HG03354 (cell line): ENCODE results near the gene PIGN.
"Not testable (repeated sequence)": the region's sequence is repeated elsewhere in the genome, so short reads cannot be mapped to it uniquely, and the experiment has no call there.

Source experiments
- ATAC-seq: cut with Tn5 transposase; IDR thresholded peaks from one replicate; pipeline ENCODE4 v1.9.1; 2021; ENCODE audit warnings: mild to moderate bottlenecking; ENCODE audit not compliant: unreplicated experiment, poor library complexity, severe bottlenecking

PIGN gene

DNA sequence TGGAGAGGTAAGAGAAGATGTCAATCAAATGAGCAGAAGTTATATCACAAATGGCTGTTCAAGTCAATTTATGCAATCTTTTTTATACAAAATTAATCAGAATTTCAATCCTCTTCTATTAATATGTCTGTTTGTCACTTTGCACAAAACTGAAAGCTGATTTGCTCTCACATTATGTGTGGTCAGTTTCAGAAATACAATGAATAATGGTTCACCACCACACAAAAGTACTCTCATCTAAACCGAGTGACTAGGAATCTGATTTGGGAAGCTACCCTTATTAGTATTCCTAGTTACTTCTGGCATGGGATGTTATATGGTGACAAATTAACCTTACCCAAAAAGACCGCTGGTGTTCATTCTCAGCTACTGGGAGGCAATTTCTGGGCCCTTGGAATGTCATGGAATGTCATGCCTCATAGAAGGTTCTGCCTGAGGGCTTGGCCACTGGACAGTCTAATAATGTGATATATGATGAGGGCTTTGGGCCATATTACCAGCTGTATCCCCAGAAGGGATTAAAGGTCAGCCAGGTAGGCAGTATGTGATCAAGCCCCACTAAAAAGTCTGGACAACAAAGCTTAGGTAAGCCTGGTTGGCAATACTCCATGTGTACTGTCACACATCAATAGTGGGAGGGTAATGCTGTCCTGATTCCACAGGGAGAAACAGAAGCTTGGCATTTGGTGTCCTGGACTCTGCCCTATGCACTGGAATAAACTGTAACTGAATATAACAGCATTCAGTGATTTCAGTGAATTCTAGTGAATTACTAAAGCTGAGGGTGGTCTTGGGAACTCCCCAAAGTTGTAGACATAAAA lies 113.2 kb downstream of the PIGN start:
- ATAC-seq: no peak

DNA sequence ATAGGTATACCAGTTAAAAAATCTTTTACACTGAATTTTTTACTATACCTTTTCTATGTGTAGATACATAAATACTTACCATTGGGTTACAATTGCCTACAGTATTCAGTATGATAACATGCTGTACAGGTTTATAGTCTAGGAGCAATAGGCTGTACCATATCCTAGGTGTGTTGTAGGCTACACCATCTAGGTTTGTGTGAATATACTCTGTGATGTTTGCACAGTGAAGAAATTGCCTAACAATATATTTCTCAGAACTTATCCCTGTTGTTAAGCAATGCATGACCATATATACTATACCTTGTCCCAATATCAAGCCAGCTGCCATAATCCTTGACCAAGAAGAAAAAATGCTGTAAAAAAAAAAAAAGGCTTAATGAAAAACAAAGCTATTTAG lies 114.5 kb downstream of the PIGN start:
- ATAC-seq: no peak

DNA sequence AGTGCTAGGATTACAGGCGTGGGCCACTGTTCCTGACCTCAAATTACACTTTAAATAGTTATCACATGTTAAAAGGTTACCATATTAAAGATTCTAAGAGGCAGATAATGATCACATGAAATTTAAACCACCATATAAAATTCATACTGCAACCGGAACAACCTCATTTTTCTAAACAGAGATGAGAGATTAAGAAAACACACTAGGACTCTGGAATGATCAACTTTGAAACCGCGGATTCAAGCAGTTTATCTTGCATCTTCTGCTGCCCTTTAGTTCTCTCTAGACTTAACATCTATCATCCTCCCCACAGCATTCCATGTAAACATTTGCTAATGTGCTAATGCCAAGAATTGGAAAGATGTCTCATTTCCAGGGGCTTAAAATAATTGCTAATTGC lies 115.8 kb downstream of the PIGN start:
- ATAC-seq: no peak

DNA sequence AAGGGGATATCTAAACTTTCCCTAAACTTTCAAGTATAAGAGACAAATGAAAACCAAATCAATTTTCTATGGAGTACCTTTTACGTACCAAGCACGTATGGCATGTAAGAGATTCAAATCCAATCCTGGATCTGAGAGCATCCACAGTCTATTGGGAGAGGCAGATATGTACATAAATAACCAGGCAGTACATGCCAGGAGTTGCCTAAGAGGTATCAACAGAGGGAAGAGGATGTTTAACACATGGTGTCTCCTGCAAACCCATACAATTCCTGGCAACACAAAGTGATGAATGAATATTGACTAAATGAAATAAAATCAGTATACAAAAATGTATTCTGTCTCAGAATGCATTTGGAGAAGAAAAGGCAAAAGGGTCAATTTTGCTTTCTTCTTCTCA lies 116.6 kb downstream of the PIGN start:
- ATAC-seq: no peak

DNA sequence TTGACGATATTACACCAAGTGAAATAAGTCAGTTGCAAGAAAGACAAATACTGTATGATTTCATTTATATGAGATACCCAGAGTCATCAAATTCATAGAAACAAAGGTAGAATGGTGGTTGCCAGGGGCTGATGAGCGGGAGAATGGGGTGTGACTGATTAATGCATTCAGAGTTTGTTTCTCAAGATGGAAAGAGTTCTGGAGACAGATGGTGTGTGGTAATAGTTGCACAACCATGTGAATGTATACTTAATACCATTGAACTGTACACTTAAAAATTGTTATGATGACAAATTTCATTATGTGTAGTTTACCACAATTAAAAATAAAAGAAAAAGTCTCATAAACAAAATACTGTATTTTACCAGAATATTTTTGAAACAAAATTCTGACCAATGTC lies 117.3 kb downstream of the PIGN start:
- no peak for ATAC-seq

DNA sequence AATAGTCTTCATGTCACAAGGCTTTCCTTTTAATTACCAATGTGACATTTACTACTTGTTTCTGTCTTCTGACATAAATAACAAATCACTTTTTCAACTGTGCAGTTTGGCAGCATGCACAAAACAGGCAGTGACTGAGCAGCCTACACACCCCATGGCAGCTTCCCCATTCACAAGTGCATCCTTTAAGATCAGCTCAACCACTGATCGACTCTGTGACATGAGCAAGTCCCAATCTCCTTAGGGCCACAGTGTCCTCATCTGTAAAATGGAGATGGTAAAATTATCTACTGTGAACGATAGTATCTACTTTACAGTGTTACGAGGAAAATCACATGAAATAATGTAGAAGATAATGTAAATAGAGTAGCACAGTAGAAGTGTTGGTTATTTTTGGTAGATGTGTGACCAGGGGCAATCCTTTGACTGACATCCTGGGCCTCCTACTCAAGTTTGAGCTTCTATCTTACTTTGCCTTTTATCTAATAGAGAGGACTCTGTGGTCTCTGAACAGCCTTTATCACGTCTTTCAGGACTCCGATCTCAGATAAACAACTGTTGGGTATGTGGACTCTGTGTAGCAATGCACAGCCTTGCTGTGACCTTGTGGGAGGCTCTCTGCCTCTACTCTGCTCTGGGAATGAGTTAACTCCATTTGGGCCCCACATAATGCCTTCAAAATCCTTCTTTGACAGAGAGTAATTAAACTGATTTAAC lies 120.6 kb downstream of the PIGN start:
- ATAC-seq: no peak

DNA sequence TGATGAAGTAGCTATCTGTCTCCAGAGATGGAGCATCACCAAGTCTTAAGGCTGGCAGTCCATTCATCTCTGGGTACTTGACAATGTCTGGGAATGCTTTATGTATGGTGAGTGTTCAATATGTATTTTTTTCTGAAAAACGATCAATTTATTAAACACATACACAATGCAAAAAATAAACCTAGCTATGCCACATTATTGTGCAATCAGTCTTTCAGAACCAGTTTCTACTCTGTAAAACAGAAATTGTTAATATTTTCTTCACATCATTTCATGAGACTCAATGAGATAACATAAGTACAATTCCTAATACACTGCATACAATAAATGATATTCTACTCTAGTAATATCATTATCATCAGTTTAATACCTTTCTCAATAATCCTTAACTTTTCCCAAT lies 122.5 kb downstream of the PIGN start:
- ATAC-seq: no peak

DNA sequence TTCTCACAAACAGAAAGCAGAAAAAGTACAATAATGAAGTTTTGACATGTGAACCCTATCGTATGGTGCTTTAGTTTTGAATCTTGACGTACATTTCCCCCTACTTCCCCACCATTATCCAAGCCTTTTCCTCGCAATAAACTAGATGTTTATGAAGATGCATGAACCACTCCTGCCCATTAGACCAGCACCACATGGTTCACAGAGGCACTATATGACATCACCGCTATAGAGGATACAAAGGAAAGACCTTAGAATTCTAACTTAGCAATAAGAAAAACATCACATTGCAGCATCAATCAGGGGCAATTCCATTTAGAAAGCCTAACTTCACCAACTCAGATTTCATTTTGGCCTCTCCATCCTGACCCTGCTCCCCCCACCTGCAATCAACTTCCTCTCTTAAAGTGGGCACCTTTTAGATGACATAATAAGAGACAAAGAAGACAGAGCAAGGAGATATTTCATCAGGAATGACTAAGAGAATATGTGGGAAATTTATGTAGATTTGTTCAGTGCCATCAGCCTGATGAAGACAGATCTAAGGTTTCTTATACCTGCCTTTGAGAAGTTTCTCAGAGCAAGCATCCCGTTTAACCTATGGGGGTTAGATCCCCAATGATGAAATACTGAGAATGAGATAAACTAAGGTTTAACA lies 124.9 kb downstream of the PIGN start:
- ATAC-seq: no peak

DNA sequence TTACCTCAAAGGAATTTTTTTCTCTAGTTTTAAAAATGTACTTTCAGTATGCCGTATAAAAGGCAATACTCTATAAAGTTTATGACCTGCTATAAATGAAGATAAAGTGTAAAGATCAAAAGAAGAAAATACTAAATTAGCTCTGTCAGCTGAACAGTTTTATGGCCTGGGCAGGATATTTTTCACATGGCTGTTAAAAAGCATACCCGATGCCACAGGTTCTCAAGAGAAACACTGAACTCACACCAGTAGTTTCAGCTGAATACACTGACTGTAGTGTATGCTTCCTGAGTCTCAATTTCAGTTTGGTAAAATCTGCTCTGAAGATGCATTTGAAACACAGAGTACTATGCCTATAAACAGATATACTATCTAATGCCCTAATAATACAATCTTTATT lies 126.0 kb downstream of the PIGN start:
- ATAC-seq: no peak

DNA sequence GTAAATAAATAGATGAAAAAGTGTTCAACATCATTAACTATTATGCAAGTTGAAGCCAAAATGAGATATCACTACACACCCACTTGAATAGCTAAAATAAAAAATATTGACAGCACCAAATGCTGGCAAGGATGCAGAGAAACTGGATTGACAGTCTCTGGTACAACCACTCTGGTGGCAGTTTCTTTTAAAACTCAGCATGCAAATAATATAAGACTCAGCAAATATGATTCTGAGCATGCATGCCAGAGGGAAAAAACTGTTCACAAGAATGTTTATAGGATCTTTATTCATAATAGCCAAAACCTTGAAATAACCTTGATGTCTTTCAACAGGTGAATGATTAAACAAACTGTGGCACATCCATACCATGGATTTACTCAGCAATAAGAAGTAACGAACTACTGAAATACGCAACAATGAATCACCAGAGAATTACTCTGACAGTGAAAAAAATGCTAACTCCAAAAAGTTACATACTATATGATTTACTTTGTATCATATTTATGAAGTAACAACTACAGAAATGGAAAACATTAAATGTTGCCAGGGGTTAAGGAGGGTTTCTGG lies 131.8 kb downstream of the PIGN start:
- ATAC-seq: no peak

DNA sequence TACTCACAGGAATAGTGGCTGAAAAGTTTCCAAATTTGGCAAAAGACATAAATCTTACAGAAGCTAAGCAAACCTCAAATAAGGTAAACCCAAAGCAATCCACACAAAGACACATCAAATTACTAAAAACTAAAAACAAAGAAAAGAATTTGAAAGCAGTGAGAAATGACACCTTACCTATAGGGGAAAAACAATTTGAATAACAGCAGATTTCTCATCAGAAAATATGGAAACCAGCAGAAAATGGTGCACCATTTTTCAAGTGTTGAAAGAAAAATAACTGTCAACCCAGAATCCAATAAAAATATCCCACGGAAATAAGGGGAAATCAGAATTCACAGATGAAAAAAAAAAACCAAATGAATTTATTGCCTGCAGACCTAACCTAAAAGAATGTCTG lies 138.6 kb downstream of the PIGN start:
- ATAC-seq: no peak

DNA sequence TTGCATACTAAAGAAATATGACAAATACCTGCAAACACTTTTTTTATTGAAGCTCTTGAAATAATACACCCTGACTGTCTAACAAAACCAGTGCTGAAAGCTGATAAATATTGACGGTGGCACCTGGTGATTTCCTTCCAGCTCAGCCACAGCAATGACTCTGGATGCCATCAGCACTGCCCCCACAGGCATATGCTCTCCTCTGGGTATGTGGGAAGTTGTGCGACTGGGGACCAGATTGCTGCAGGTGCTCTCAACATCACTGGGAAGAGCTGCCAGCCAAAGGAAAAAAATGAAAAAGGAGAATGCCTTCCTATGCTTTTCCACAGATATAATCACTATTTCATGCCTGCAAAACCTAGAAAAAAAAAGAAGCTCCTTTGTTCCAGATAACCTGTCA lies 141.5 kb downstream of the PIGN start:
- ATAC-seq: no peak

DNA sequence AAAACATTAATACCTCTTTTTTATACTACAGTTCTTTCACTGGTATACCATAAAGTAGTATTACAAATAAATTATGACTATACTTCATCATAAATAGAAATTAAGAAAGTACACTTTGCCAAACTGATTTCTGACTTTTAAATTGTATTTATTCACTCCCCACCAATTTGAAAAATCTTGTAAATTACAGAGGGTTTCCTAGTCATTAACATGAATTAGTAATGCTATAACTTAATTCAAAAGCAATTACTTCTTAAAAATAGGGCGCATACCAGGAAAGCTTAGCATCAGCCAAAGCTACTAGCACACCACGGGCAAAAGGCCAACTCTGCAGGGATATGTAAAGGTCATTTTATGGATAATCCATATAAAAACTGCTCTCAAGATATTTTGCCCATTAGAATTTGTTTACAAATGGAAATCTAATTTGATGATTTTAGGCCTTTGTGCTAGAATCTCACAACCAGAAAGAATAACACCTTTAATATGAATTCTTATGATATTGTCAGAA lies 142.3 kb downstream of the PIGN start:
- ATAC-seq: no peak

DNA sequence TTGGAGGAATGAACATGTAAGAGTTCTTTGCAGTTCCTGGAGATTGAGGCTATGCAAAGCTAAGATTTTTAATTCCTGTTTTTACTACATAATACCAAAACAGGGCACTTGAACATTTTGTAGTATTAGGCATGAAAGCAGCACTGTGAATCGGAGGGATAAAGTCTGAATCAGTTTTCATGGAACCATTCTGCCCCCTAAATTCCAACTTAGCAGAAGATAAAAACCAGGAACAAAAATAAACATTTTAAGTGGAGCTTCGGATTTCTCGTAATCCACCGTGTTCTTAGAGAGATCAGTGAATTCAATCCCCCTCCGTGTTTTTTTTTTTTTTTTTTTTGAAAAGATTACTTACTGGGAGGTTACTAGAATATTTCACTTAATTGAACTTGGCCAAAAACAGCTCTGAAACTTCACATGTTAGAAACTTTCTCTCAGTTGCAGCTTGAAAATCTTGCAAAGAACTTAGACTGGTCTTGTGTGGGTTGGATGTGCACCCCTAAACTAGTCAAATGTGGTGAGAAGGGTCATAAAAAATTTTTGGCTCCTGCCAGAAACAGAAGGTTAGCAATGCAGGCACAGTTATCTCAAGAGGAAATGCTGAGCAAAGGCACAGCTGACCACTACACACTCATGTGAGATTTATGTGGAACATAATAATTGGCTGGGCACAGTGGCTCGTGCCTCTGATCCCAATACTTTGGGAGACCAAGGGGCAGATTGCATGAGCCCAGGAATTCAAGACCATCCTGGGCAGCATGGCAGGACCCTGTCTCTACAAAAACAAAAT lies 148.7 kb downstream of the PIGN start:
- ATAC-seq: no peak

DNA sequence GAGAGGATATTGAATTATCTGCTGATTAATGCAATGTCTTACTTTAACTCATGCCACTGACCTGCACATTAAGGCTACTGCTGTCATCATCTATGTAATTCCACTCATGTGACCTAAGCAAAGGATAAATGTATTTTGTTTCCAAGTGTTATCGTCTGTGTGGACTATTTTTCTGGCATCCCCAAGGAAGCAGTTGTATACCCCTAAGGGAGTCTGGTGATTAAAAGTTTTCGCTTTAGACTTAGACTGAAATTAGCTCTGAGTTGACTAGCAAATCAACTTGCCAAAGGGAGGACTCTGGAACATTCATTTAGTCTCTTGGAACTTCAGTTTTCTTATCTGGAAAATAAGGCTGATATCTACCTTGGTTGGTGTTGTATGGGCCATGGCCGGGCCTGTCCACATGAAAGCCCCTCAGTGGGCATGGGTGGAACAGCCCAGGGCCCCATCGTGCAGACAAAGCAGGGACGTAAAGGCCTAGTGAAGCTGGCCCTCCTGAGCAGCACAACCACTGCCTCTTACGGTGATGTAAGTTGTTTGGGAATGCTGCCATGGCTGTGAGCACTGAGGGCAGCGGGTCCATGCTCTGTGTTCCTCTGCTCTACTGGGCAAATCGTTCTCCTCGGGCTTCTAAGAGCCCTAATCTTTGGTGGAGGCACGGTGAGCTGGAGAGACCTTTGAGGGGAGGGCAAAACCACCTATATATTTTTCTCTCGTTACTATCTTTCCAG lies 149.7 kb downstream of the PIGN start:
- ATAC-seq: no peak

DNA sequence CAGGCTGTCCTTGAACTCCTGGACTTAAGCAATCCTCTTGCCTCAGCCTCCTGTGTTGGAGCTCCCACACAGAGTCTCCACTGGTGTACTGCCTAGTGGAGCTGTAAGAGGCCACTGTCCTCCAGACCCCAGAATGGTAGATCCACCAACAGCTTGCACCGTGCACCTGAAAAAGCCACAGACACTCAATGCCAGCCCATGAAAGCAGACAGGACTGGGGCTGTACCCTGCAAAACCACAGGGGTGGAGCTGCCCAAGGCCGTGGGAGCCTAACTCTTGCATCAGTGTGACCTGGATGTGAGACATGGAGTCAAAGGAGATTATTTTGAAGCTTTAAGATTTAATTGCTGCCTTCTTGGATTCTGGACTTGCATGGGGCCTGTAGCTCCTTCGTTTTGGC lies 152.6 kb downstream of the PIGN start:
- ATAC-seq: not testable (repeated sequence)

DNA sequence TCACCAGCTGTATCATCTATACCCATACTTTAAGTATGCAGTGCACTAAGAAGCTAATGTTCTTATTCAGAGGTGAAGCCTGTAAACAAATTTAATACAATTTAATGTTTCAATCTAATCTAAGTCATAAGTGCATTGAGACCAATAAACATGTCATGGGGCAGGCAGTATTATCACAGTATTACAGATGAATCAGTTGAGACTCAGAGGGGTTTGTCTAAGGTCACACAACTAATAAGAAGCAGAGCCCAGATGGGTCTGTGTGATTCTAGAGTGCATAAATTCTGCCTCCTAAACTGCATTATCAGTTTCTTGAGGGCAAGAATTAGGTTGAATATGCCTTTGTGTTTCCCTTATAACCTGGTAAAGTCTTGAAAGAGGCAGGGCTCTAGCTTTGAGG lies 153.1 kb downstream of the PIGN start:
- ATAC-seq: no peak

DNA sequence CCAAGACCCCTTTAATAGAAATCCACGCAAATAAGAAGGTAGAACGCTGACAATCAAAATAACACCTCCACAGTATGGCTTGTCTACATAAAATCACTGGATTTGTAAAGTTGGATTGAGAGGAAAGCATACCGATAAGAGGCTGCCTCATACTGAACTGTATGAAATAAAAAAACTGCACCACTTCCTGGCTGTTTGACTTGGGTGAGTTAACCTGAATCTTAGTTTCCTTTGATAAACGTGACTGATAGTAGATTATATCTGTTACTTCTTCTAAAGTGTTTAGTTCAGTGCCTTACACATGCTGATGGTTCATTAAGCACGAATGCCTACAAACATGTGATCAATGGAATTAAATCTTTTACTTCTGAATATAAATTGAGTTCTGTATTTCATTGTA lies 153.6 kb downstream of the PIGN start:
- ATAC-seq: no peak
